Tibial nerve (tissue), 3 donors: ENCODE data around the gene LILRA1.
"Not testable (repeated sequence)": the region's sequence is repeated elsewhere in the genome, so short reads cannot be mapped to it uniquely, and the experiment has no call there.

Experiments used
- CTCF ChIP-seq, 5 experiments: fragments of 200-600 bp in 3 of 5; fragments of 450-650 bp in 2 of 5; sonication (generic) in 3 of 5; IDR thresholded peaks; one replicate each; pipeline ENCODE4 v1.5.1; 2016 to 2019; ENCODE audit warnings: antibody characterized with exemption in 5 of 5, mild to moderate bottlenecking in 3 of 5, moderate library complexity in 2 of 5
- POLR2A ChIP-seq, 2 donors: fragments of 450-650 bp; IDR thresholded peaks; one replicate each; pipeline ENCODE4 v1.6.1; 2017; ENCODE audit warnings: antibody characterized with exemption in 2 of 2, mild to moderate bottlenecking in 2 of 2, moderate library complexity in 2 of 2

GRCh38 chr19:54593445-54593844, at the start of gene LILRA1:
- TF ChIP-seq CTCF, POLR2A (IDR thresholded peaks at IDR 0.05): not testable (repeated sequence)
